Breast epithelium (tissue), 4 donors: Measurements from ENCODE around the gene PBX3. TPM values are rescaled to one million over a fixed set of nuclear protein-coding genes. Genes with fewer than 3 reads are reported as not detected.

Source experiments
- DNase-seq, 2 donors: peaks; one replicate each; pipeline ENCODE4 v3.0.0-alpha.2; 2019; ENCODE audit warnings: low spot score in 2 of 2
- H3K27ac ChIP-seq, 2 donors: fragments of 200-600 bp; sonication (generic) in 1 of 2; one replicate each; pipeline ENCODE4 v1.5.1; 2016 to 2019; ENCODE audit warnings: mild to moderate bottlenecking in 1 of 2
- H3K27me3 ChIP-seq, 2 donors: fragments of 200-600 bp; sonication (generic) in 1 of 2; one replicate each; pipeline versions ENCODE4 v1.5.1 to v1.6.0; 2017 to 2019; ENCODE audit warnings: control low read depth in 1 of 2, mild to moderate bottlenecking in 1 of 2
- H3K36me3 ChIP-seq: fragments of 200-600 bp; one replicate; pipeline ENCODE4 v1.5.1; 2019
- H3K4me1 ChIP-seq, 2 donors: fragments of 200-600 bp; sonication (generic); one replicate each; pipeline ENCODE4 v1.5.1; 2016 to 2019; ENCODE audit warnings: control low read depth in 1 of 2
- H3K4me3 ChIP-seq, 3 donors: fragments of 200-600 bp; sonication (generic); 1 replicate in 2 of 3; 2 replicates in 1 of 3; pipeline ENCODE4 v1.5.1; 2016 to 2019; ENCODE audit warnings: mild to moderate bottlenecking in 3 of 3, moderate library complexity in 2 of 3
- H3K9me3 ChIP-seq, 2 donors: fragments of 200-600 bp; sonication (generic) in 1 of 2; one replicate each; pipeline ENCODE4 v1.5.1; 2016 to 2019; ENCODE audit warnings: control low read depth in 1 of 2
- CTCF ChIP-seq, 3 donors: fragments of 450-650 bp; IDR thresholded peaks; one replicate each; pipeline ENCODE4 v1.5.1; 2016 to 2017; ENCODE audit warnings: antibody characterized with exemption in 3 of 3, mild to moderate bottlenecking in 3 of 3, moderate library complexity in 3 of 3
- POLR2A ChIP-seq: fragments of 450-650 bp; IDR thresholded peaks from one replicate; pipeline ENCODE4 v1.6.1; 2016; ENCODE audit warnings: antibody characterized with exemption, mild to moderate bottlenecking, moderate library complexity
- POLR2AphosphoS5 ChIP-seq, 3 donors: sonication (generic); formaldehyde crosslinking; IDR thresholded peaks; one replicate each; pipeline ENCODE4 v1.6.1; 2017; ENCODE audit warnings: antibody characterized with exemption in 3 of 3
- intact Hi-C: fragments of 100-400 bp; cut with DNase I; formaldehyde crosslinking; loops from one replicate; pipeline ENCODE4 v1.15.1; 2023; ENCODE audit warnings: low total_unique reads
- total RNA-seq, 3 donors: library from RNA; depleted of rRNA; stranded (reverse); fragments of >200 nt; gene quantifications; one replicate each; pipeline ENCODE4 v1.1.0, GENCODE V29; 2016

Gene PBX3
- total RNA-seq, 3 donors from 2014 or later = 29.5 to 31.2 (median 29.8) TPM

- Histone ChIP-seq H3K27ac (no peak overlapping the region), H3K27me3 (no peaks in the 10 kb centered on the region), H3K4me1 (no peaks in the 10 kb centered on the region), H3K36me3 (no peaks in the 10 kb centered on the region), H3K4me3 (no peak overlapping the region), H3K9me3 (peaks cover 4 to 6% of the 10 kb centered on the region in 2 donors)
- no peak for TF ChIP-seq CTCF (IDR thresholded peaks at IDR 0.05)
- no peak for TF ChIP-seq POLR2AphosphoS5 (IDR thresholded peaks at IDR 0.05)
- no peak for TF ChIP-seq POLR2A
- no peak for DNase-seq
- intact Hi-C loops = no loop called here
These were observed 227.5 kb downstream of the PBX3 start for GRCh38 chr9:125974705-125975104.

GRCh38 chr9:125977223-125977622 is 230.1 kb downstream of the PBX3 start:
- no peaks in the 10 kb centered on the region for H3K27me3 ChIP-seq
- TF ChIP-seq POLR2A = no peak
- TF ChIP-seq CTCF (IDR thresholded peaks at IDR 0.05) = no peak
- no peak for TF ChIP-seq POLR2AphosphoS5 (IDR thresholded peaks at IDR 0.05)
- DNase-seq = no peak
- H3K4me1 ChIP-seq = no peaks in the 10 kb centered on the region
- H3K9me3 ChIP-seq = peaks cover 4 to 12% of the 10 kb centered on the region in 2 donors
- no peak overlapping the region for H3K4me3 ChIP-seq
- H3K36me3 ChIP-seq = no peaks in the 10 kb centered on the region
- intact Hi-C loops = no loop called here
- H3K27ac ChIP-seq = no peak overlapping the region

- Histone ChIP-seq H3K4me3 (no peak overlapping the region), H3K36me3 (no peaks in the 10 kb centered on the region), H3K27me3 (no peaks in the 10 kb centered on the region), H3K9me3 (peaks cover 4 to 12% of the 10 kb centered on the region in 2 donors), H3K27ac (no peak overlapping the region), H3K4me1 (no peaks in the 10 kb centered on the region)
- TF ChIP-seq CTCF (IDR thresholded peaks at IDR 0.05) (no peak), POLR2A (no peak), POLR2AphosphoS5 (IDR thresholded peaks at IDR 0.05) (no peak)
- no peak for DNase-seq
- intact Hi-C loops = no loop called here
These were observed 232.2 kb downstream of the PBX3 start for GRCh38 chr9:125979383-125979782.

GRCh38 chr9:125982798-125983406 is 235.7 kb downstream of the PBX3 start:
- no peaks in the 10 kb centered on the region for H3K36me3 ChIP-seq
- no peak overlapping the region for H3K27ac ChIP-seq
- intact Hi-C loops = loop anchor here (10.0 kb wide), 1 partner anchor 98 kb away; no protein-coding TSS in a partner anchor
- no peak overlapping the region for H3K4me3 ChIP-seq
- peaks cover 0 to 12% of the 10 kb centered on the region in 2 donors for H3K9me3 ChIP-seq
- TF ChIP-seq CTCF (IDR thresholded peaks at IDR 0.05) = no peak
- no peak for TF ChIP-seq POLR2AphosphoS5 (IDR thresholded peaks at IDR 0.05)
- TF ChIP-seq POLR2A = no peak
- no peaks in the 10 kb centered on the region for H3K4me1 ChIP-seq
- H3K27me3 ChIP-seq = no peaks in the 10 kb centered on the region
- DNase-seq = no peak

- no peak for DNase-seq
- Histone ChIP-seq H3K36me3 (no peaks in the 10 kb centered on the region), H3K4me1 (no peaks in the 10 kb centered on the region), H3K4me3 (no peak overlapping the region), H3K9me3 (peaks cover 0 to 12% of the 10 kb centered on the region in 2 donors), H3K27me3 (no peaks in the 10 kb centered on the region), H3K27ac (no peak overlapping the region)
- TF ChIP-seq POLR2AphosphoS5 (IDR thresholded peaks at IDR 0.05) = no peak
- TF ChIP-seq CTCF (IDR thresholded peaks at IDR 0.05) = no peak
- TF ChIP-seq POLR2A = no peak
- intact Hi-C loops = loop anchor here (10.0 kb wide), 1 partner anchor 99 kb away; no protein-coding TSS in a partner anchor
These were observed 236.5 kb downstream of the PBX3 start for GRCh38 chr9:125983681-125984080.
